MM.1S (cell line): ENCODE measurements around the gene CPA1.

ENCODE experiments used
- DNase-seq: peaks from one replicate; pipeline ENCODE4 v3.0.0-alpha.2; 2015
- H2AFZ ChIP-seq: fragments of 300-600 bp; sonication (generic); 2 replicates; pipeline ENCODE4 v1.6.0; 2016; ENCODE audit warnings: antibody characterized with exemption, low read length
- H3F3A ChIP-seq: fragments of 300-600 bp; sonication (generic); 2 replicates; pipeline ENCODE4 v1.6.1; 2016; ENCODE audit warnings: mild to moderate bottlenecking, antibody characterized with exemption, low read length, moderate library complexity, mixed read lengths; ENCODE audit not compliant: insufficient read depth
- H3K27ac ChIP-seq: fragments of 300-600 bp; sonication (generic); 2 replicates; pipeline ENCODE4 v1.5.1; 2016; ENCODE audit warnings: mild to moderate bottlenecking, low read length
- H3K27me3 ChIP-seq: fragments of 300-600 bp; sonication (generic); replicated peaks from 2 replicates; pipeline ENCODE4 v1.6.0; 2016; ENCODE audit warnings: low read length; ENCODE audit not compliant: insufficient read depth
- H3K36me3 ChIP-seq: fragments of 300-600 bp; sonication (generic); replicated peaks from 2 replicates; pipeline ENCODE4 v1.6.1; 2016; ENCODE audit warnings: mild to moderate bottlenecking, low read length, mixed read lengths; ENCODE audit not compliant: insufficient read depth
- H3K4me1 ChIP-seq: fragments of 300-600 bp; sonication (generic); 2 replicates; pipeline ENCODE4 v1.6.1; 2016; ENCODE audit warnings: low read length, mixed read lengths
- H3K4me2 ChIP-seq: fragments of 300-600 bp; sonication (generic); 2 replicates; pipeline ENCODE4 v1.6.0; 2016; ENCODE audit warnings: low read depth, low read length
- H3K4me3 ChIP-seq: fragments of 300-600 bp; sonication (generic); 2 replicates; pipeline ENCODE4 v1.5.1; 2016; ENCODE audit warnings: low read length, mixed read lengths
- H3K79me2 ChIP-seq: fragments of 300-600 bp; sonication (generic); 2 replicates; pipeline ENCODE4 v1.6.1; 2016; ENCODE audit warnings: mixed run types, low read length, mixed read lengths
- H3K9ac ChIP-seq: fragments of 300-600 bp; sonication (generic); 2 replicates; pipeline ENCODE4 v1.6.1; 2016; ENCODE audit warnings: low read length, mixed read lengths
- H3K9me2 ChIP-seq: fragments of 300-600 bp; sonication (generic); replicated peaks from 2 replicates; pipeline ENCODE4 v1.6.1; 2016; ENCODE audit warnings: mild to moderate bottlenecking, low read length, mixed read lengths; ENCODE audit not compliant: insufficient read depth
- H3K9me3 ChIP-seq: fragments of 300-600 bp; sonication (generic); replicated peaks from 2 replicates; pipeline ENCODE4 v1.6.1; 2016; ENCODE audit warnings: mild to moderate bottlenecking, low read length, mixed read lengths; ENCODE audit not compliant: insufficient read depth
- H4K20me1 ChIP-seq: fragments of 300-600 bp; sonication (generic); 2 replicates; pipeline ENCODE4 v1.6.1; 2016; ENCODE audit warnings: mild to moderate bottlenecking, low read length, moderate library complexity, mixed read lengths; ENCODE audit not compliant: insufficient read depth
- CTCF ChIP-seq: fragments of 300-600 bp; sonication (generic); IDR thresholded peaks from 2 replicates; pipeline ENCODE4 v1.5.1; 2016; ENCODE audit warnings: antibody characterized with exemption, low read length, mixed read lengths
- EZH2 ChIP-seq: fragments of 300-600 bp; sonication (generic); optimal IDR thresholded peaks from 2 replicates; pipeline ENCODE3; 2017; ENCODE audit warnings: low read depth, mild to moderate bottlenecking, antibody characterized with exemption, low read length, mixed read lengths
- EZH2phosphoT487 ChIP-seq: fragments of 300-600 bp; sonication (generic); IDR thresholded peaks from 2 replicates; pipeline ENCODE4 v1.6.1; 2018; ENCODE audit warnings: antibody characterized with exemption, low read length

The CPA1 gene

GRCh38 chr7:130362251-130362816, 18.0 kb upstream of the CPA1 start:
- Histone ChIP-seq H3K4me1 (no peaks in the 10 kb centered on the region), H3K9ac (no peak overlapping the region), H3K36me3 (no peaks in the 10 kb centered on the region), H3K79me2 (no peaks in the 10 kb centered on the region), H3K4me3 (no peak overlapping the region), H3F3A (no peaks in the 10 kb centered on the region), H3K27ac (no peak overlapping the region), H2AFZ (no peak overlapping the region), H3K9me2 (no peaks in the 10 kb centered on the region), H3K9me3 (no peaks in the 10 kb centered on the region), H3K4me2 (no peak overlapping the region), H3K27me3 (no peaks in the 10 kb centered on the region), H4K20me1 (no peaks in the 10 kb centered on the region)
- TF ChIP-seq EZH2phosphoT487 = no peak
- TF ChIP-seq EZH2 = no peak
- no peak for TF ChIP-seq CTCF
- no peak for DNase-seq

GRCh38 chr7:130363026-130363847, 17.1 kb upstream of the CPA1 start:
- no peaks in the 10 kb centered on the region for H3K4me1 ChIP-seq
- H3K9ac ChIP-seq = no peak overlapping the region
- no peak overlapping the region for H3K27ac ChIP-seq

GRCh38 chr7:130364451-130364850, 15.8 kb upstream of the CPA1 start:
- H2AFZ ChIP-seq = no peak overlapping the region

More at GRCh38 chr7:130363026-130363847, 17.1 kb upstream of the CPA1 start:
- H2AFZ ChIP-seq = no peak overlapping the region
- no peaks in the 10 kb centered on the region for H3K27me3 ChIP-seq
- no peaks in the 10 kb centered on the region for H3K9me3 ChIP-seq
- H3K9me2 ChIP-seq = no peaks in the 10 kb centered on the region
- H3K4me2 ChIP-seq = no peak overlapping the region
- H3F3A ChIP-seq = no peaks in the 10 kb centered on the region
- no peaks in the 10 kb centered on the region for H3K36me3 ChIP-seq
- H3K4me3 ChIP-seq = no peak overlapping the region
- H3K79me2 ChIP-seq = no peaks in the 10 kb centered on the region
- TF ChIP-seq CTCF (no peak), EZH2phosphoT487 (no peak), EZH2 (no peak)
- H4K20me1 ChIP-seq = no peaks in the 10 kb centered on the region
- DNase-seq = no peak

More at GRCh38 chr7:130364451-130364850, 15.8 kb upstream of the CPA1 start:
- TF ChIP-seq EZH2 = no peak
- no peak for TF ChIP-seq EZH2phosphoT487
- no peak for TF ChIP-seq CTCF
- Histone ChIP-seq H3K9me3 (no peaks in the 10 kb centered on the region), H3K27ac (no peak overlapping the region), H4K20me1 (no peaks in the 10 kb centered on the region), H3K4me2 (no peak overlapping the region), H3K9ac (no peak overlapping the region), H3K4me3 (no peak overlapping the region), H3K27me3 (no peaks in the 10 kb centered on the region), H3F3A (no peaks in the 10 kb centered on the region), H3K4me1 (no peaks in the 10 kb centered on the region), H3K36me3 (no peaks in the 10 kb centered on the region), H3K9me2 (no peaks in the 10 kb centered on the region), H3K79me2 (no peaks in the 10 kb centered on the region)
- DNase-seq = no peak
